ENCODE results near the gene SSBP4. TPM values are rescaled to one million over a fixed set of nuclear protein-coding genes. Genes with fewer than 3 reads are reported as not detected.

SSBP4 gene
- total and polyA plus RNA-seq, 2 experiments from 2014 or later: 44.4 to 52.0 TPM

GRCh38 chr19:18457483-18458331 is 38.5 kb downstream of the SSBP4 start:
- no peak for DNase-seq (ENCODE audit: low spot score)
- H3K36me3 ChIP-seq (ENCODE audit: insufficient read depth): no peaks in the 10 kb centered on the region
- H3K36me3 Mint-ChIP-seq (ENCODE audit: low read depth): peaks cover 17% of the 10 kb centered on the region
- no peak overlapping the region for H3K27ac ChIP-seq (ENCODE audit: low read depth)
- H3K79me2 ChIP-seq (replicated peaks; ENCODE audit: insufficient read depth): no peaks in the 10 kb centered on the region
- no peaks in the 10 kb centered on the region for H3K9me2 ChIP-seq (ENCODE audit: insufficient read depth)
- H3K27me3 Mint-ChIP-seq (ENCODE audit: insufficient read depth, low read depth, poor library complexity): peaks cover 12% of the 10 kb centered on the region
- no peaks in the 10 kb centered on the region for H3F3A ChIP-seq (replicated peaks; ENCODE audit: low read depth)
- no peaks in the 10 kb centered on the region for H3K27me3 ChIP-seq (ENCODE audit: insufficient read depth)
- H3K4me1 ChIP-seq (ENCODE audit: insufficient read depth): no peaks in the 10 kb centered on the region
- H3K27ac Mint-ChIP-seq: no peak overlapping the region
- no peaks in the 10 kb centered on the region; the same call in 2 of the 3 replicates for H3K9me3 Mint-ChIP-seq
- ATAC-seq: no peak
- H3K4me3 ChIP-seq: no peak overlapping the region
- H3K4me2 ChIP-seq: no peak overlapping the region
- H2AFZ ChIP-seq: no peak overlapping the region
- no peaks in the 10 kb centered on the region; the same call in 1 of the 2 replicates for H4K20me1 ChIP-seq (replicated peaks; ENCODE audit: insufficient read depth)
- TF ChIP-seq ZNF114 (CRISPR knock-in tag; IDR thresholded peaks at IDR 0.05): no peak
- peaks cover 2% of the 10 kb centered on the region; the same call in 2 of the 3 replicates for H3K4me1 Mint-ChIP-seq
- H3K4me3 Mint-ChIP-seq: no peak overlapping the region

GRCh38 chr19:18460900-18461299 is 41.7 kb downstream of the SSBP4 start:
- Histone ChIP-seq H3F3A (replicated peaks; ENCODE audit: low read depth) (0 out of 2 replicates have a peak, but pooled peaks cover 3% of the 10 kb centered on the region), H3K79me2 (replicated peaks; ENCODE audit: insufficient read depth) (no peaks in the 10 kb centered on the region), H3K27me3 (ENCODE audit: insufficient read depth) (no peaks in the 10 kb centered on the region), H3K4me1 (ENCODE audit: insufficient read depth) (no peaks in the 10 kb centered on the region), H3K4me2 (no peak overlapping the region), H3K4me3 (no peak overlapping the region), H3K9me2 (ENCODE audit: insufficient read depth) (no peaks in the 10 kb centered on the region), H3K36me3 (ENCODE audit: insufficient read depth) (no peaks in the 10 kb centered on the region), H4K20me1 (replicated peaks; ENCODE audit: insufficient read depth) (0 out of 2 replicates have a peak, but pooled peaks cover 3% of the 10 kb centered on the region), H3K27ac (ENCODE audit: low read depth) (no peak overlapping the region), H2AFZ (no peak overlapping the region)
- Mint-ChIP-seq H3K9me3 (no peaks in the 10 kb centered on the region; the same call in 2 of the 3 replicates), H3K4me3 (no peak overlapping the region), H3K4me1 (peaks cover 2% of the 10 kb centered on the region; the same call in 2 of the 3 replicates), H3K27me3 (ENCODE audit: insufficient read depth, low read depth, poor library complexity) (peaks cover 11% of the 10 kb centered on the region), H3K27ac (no peak overlapping the region), H3K36me3 (ENCODE audit: low read depth) (peaks cover 12% of the 10 kb centered on the region)
- TF ChIP-seq NANOG (IDR thresholded peaks at IDR 0.05; ENCODE audit: borderline replicate concordance) (no peak), STAT1 (IDR thresholded peaks at IDR 0.05; ENCODE audit: unreplicated experiment) (no peak), JUNB (IDR thresholded peaks at IDR 0.05; ENCODE audit: unreplicated experiment) (no peak), EZH2phosphoT487 (IDR thresholded peaks at IDR 0.05; ENCODE audit: unreplicated experiment) (no peak), ZNF331 (CRISPR knock-in tag; IDR thresholded peaks at IDR 0.05; ENCODE audit: low read depth) (no peak), ZNF462 (CRISPR knock-in tag; IDR thresholded peaks at IDR 0.05) (no peak), ETS1 (IDR thresholded peaks at IDR 0.05) (no peak)
- DNase-seq (ENCODE audit: low spot score) (no peak), ATAC-seq (no peak)
